PC-9 (cell line): ENCODE results near the gene SDSL. TPM values are rescaled to one million over a fixed set of nuclear protein-coding genes. Genes with fewer than 3 reads are reported as not detected.

ENCODE experiments used
- BruUV-seq: library from RNA; stranded (reverse); fragments of 400-500 nt; replicated peaks from 2 replicates; lab custom pipeline; 2021; lab: Mats Ljungman, UMichigan
- CTCF ChIA-PET: fragments of 300-600 bp; sonication (Branson Sonifier 250); formaldehyde crosslinking; loops from one replicate; lab custom pipeline; 2022; ENCODE audit warnings: antibody characterized with exemption; lab: Charles Lee
- POLR2A ChIA-PET: fragments of 300-600 bp; sonication (Branson Sonifier 250); formaldehyde crosslinking; loops from one replicate; lab custom pipeline; 2022; ENCODE audit warnings: antibody characterized with exemption; ENCODE audit not compliant: unreplicated experiment; lab: Charles Lee
- DNase-seq, 2 experiments: peaks; one replicate each; pipeline versions ENCODE4 v3.0.0 to v3.0.0-alpha.2; 2015 to 2022; ENCODE audit warnings: mixed read lengths in 1 of 2
- H2AFZ ChIP-seq: fragments of 200-600 bp; sonication (generic); 2 replicates; pipeline ENCODE4 v1.8.1; 2017; ENCODE audit warnings: antibody characterized with exemption
- H3F3A ChIP-seq: fragments of 200-600 bp; sonication (generic); 2 replicates; pipeline ENCODE4 v1.8.1; 2017; ENCODE audit warnings: antibody characterized with exemption, mild to moderate bottlenecking, low read depth; ENCODE audit not compliant: insufficient read depth
- H3K27ac ChIP-seq: fragments of 200-600 bp; sonication (generic); 2 replicates; pipeline ENCODE4 v1.6.1; 2016; ENCODE audit warnings: mixed run types
- H3K27me3 ChIP-seq: fragments of 200-600 bp; sonication (generic); 2 replicates; pipeline ENCODE4 v1.6.1; 2016; ENCODE audit warnings: low read depth, mixed run types; ENCODE audit not compliant: insufficient read depth
- H3K36me3 ChIP-seq: fragments of 200-600 bp; sonication (generic); 2 replicates; pipeline ENCODE4 v1.6.1; 2016; ENCODE audit warnings: low read depth, mixed run types
- H3K4me1 ChIP-seq: fragments of 200-600 bp; sonication (generic); replicated peaks from 2 replicates; pipeline ENCODE4 v1.6.1; 2016; ENCODE audit warnings: mixed run types; ENCODE audit not compliant: insufficient read depth
- H3K4me2 ChIP-seq: fragments of 200-600 bp; sonication (generic); 2 replicates; pipeline ENCODE4 v1.6.1; 2017; ENCODE audit warnings: mixed run types
- H3K4me3 ChIP-seq: fragments of 200-600 bp; sonication (generic); 2 replicates; pipeline ENCODE4 v1.6.1; 2016; ENCODE audit warnings: mixed run types
- H3K79me2 ChIP-seq: fragments of 200-600 bp; sonication (generic); 2 replicates; pipeline ENCODE4 v1.6.1; 2017; ENCODE audit warnings: low read depth, mixed run types
- H3K9me2 ChIP-seq: fragments of 200-600 bp; sonication (generic); 2 replicates; pipeline ENCODE4 v1.8.1; 2017; ENCODE audit warnings: mild to moderate bottlenecking; ENCODE audit not compliant: insufficient read depth
- H3K9me3 ChIP-seq: fragments of 200-600 bp; sonication (generic); 2 replicates; pipeline ENCODE4 v1.8.1; 2016; ENCODE audit warnings: low read depth; ENCODE audit not compliant: insufficient read depth
- H4K20me1 ChIP-seq: fragments of 200-600 bp; sonication (generic); 2 replicates; pipeline ENCODE4 v1.8.1; 2017; ENCODE audit not compliant: insufficient read depth
- CTCF ChIP-seq: fragments of 200-600 bp; sonication (generic); conservative IDR thresholded peaks from 2 replicates; pipeline ENCODE4 v1.6.1; 2017; ENCODE audit warnings: mixed run types, antibody characterized with exemption, mild to moderate bottlenecking, moderate library complexity
- EZH2 ChIP-seq: fragments of 200-600 bp; sonication (generic); IDR thresholded peaks from 2 replicates; pipeline ENCODE4 v1.8.0; 2017; ENCODE audit warnings: antibody characterized with exemption, low read depth
- intact Hi-C: fragments of 100-400 bp; cut with micrococcal nuclease; formaldehyde crosslinking; loops from one replicate; pipeline ENCODE4 v1.10.0; 2022; ENCODE audit not compliant: unreplicated experiment
- total RNA-seq: library from RNA; stranded (reverse); gene quantifications from 2 replicates; pipeline ENCODE4 v1.2.3, GENCODE V29; 2021

SDSL gene
- total RNA-seq, 1 experiment from 2014 or later, result 14.2 TPM

DNA sequence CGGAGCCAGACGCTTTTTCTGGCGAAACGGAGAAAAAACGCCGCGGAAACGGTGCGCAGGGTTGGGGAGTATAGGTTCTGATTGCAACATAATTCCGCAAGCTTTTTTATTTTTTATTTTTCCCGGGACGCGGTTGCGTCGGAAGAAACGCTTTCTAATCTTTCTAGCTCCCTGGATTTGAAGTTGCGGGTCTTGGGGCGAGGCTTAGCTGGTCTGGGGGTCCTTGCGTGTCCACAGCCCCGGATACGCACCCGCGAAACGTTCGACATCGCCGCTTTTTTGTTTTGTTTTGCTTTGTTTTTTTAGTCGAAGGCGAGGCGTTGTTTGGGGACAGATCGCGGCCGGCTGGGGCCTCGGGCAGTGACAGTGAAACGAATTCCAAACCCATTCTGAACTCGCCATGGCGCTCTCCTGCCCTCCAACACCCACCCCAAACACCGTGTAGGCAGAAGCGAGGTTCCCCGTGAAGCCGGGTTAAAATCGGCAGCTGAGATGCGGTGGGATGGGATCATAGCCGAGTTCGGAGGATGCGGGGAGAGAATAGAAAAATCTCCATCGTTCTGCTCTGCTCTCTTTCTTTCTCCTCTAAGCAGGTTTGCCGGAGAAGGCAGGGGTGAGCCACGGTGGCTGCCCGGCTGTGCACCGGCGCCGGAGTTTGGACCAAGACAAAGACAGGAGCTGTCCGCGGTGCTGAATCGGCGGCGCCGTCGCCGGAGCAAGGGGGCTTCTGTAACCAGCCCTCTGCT is 57.6 kb downstream of the SDSL start:
- POLR2A ChIA-PET, result no interaction called here

DNA sequence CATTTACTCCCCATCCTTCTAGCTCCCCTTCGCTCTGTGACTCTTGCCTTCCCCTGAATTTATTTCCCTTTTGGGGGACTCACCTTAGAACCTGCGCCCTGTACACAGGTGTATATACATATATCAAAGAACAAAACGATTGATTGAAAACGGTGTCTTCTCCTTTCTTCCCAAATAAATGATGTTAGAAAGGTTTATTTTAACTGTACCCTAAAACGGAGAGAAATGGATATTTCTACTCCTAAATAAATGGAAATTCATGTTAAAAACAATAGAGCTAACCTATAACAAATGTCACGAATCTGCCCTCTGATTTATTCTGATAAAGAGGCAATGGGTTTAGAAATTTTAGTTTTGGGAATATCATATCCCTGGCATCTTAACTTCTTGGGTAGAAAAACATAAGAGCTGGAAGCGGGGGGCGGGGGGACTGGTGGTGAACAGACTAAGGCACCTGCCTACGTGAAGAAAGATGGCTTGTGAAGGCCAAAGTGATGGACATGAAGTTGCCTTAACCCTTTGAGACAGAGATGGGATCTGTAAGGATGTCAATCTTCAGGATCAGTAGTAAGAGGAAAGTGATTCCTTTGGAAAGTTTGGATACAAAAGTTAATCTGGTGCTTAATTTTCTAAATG is 58.3 kb downstream of the SDSL start:
- Histone ChIP-seq H3K4me2 (no peak overlapping the region), H2AFZ (no peak overlapping the region), H3K4me3 (no peak overlapping the region), H3K9me3 (no peaks in the 10 kb centered on the region), H3F3A (no peaks in the 10 kb centered on the region), H3K79me2 (no peaks in the 10 kb centered on the region), H4K20me1 (peaks cover 8% of the 10 kb centered on the region; the same call in 1 of the 2 replicates), H3K36me3 (no peaks in the 10 kb centered on the region), H3K27me3 (peaks cover 88% of the 10 kb centered on the region), H3K9me2 (no peaks in the 10 kb centered on the region), H3K27ac (no peak overlapping the region), H3K4me1 (no peaks in the 10 kb centered on the region)
- ChIA-PET POLR2A (no interaction called here), CTCF (no interaction called here)
- no peak for DNase-seq
- no peak for TF ChIP-seq EZH2
- TF ChIP-seq CTCF, result no peak
- intact Hi-C loops, result no loop called here
- no TSS peak for BruUV-seq

More for the DNA sequence above, 57.6 kb downstream of the SDSL start:
- H3K4me1 ChIP-seq, result no peaks in the 10 kb centered on the region
- no peak overlapping the region for H3K27ac ChIP-seq
- BruUV-seq, result no TSS peak
- H3K9me2 ChIP-seq, result no peaks in the 10 kb centered on the region
- DNase-seq, result no peak
- no peaks in the 10 kb centered on the region for H3K36me3 ChIP-seq
- CTCF ChIA-PET, result no interaction called here
- H3K79me2 ChIP-seq, result no peaks in the 10 kb centered on the region
- no peaks in the 10 kb centered on the region for H3K9me3 ChIP-seq
- intact Hi-C loops, result no loop called here
- no peak overlapping the region for H3K4me2 ChIP-seq
- peaks cover 88% of the 10 kb centered on the region for H3K27me3 ChIP-seq
- no peak overlapping the region for H2AFZ ChIP-seq
- H3K4me3 ChIP-seq, result no peak overlapping the region
- H4K20me1 ChIP-seq, result peaks cover 8% of the 10 kb centered on the region; the same call in 1 of the 2 replicates
- H3F3A ChIP-seq, result no peaks in the 10 kb centered on the region
- TF ChIP-seq EZH2 (no peak), CTCF (no peak)

DNA sequence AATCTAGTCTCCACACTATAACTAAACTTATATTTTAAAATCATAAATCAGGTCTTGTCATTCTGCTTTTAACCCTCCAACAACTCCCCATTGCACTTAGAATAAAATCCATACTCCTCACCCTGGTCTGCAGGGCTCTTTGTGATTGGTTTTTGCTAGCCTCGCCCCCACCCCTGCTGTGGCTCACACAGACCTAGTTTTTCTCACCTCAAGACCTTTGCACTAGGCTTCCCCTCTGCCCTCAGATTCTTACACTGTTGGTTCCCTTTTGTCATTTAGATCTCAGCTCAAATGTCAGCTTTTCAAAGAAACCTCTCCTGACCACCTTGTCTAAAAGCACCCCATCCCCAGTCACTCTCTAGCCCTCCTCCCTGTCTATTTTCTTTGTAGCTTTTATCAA is 60.2 kb downstream of the SDSL start:
- peaks cover 95% of the 10 kb centered on the region for H3K27me3 ChIP-seq
- intact Hi-C loops, result no loop called here
- H2AFZ ChIP-seq, result no peak overlapping the region
- H3K79me2 ChIP-seq, result no peaks in the 10 kb centered on the region
- no peak overlapping the region for H3K4me2 ChIP-seq
- H3F3A ChIP-seq, result no peaks in the 10 kb centered on the region
- H3K4me1 ChIP-seq, result no peaks in the 10 kb centered on the region
- H3K27ac ChIP-seq, result no peak overlapping the region
- POLR2A ChIA-PET, result no interaction called here
- no peaks in the 10 kb centered on the region for H3K9me3 ChIP-seq
- no TSS peak for BruUV-seq
- CTCF ChIA-PET, result no interaction called here
- TF ChIP-seq CTCF (no peak), EZH2 (no peak)
- H3K9me2 ChIP-seq, result no peaks in the 10 kb centered on the region
- H4K20me1 ChIP-seq, result peaks cover 8% of the 10 kb centered on the region; the same call in 1 of the 2 replicates
- no peaks in the 10 kb centered on the region for H3K36me3 ChIP-seq
- DNase-seq, result no peak
- no peak overlapping the region for H3K4me3 ChIP-seq
